OCI-LY7 (cell line): ENCODE measurements around the gene CNNM2. TPM values are rescaled to one million over a fixed set of nuclear protein-coding genes. Genes with fewer than 3 reads are reported as not detected.
"Not testable (repeated sequence)": the region's sequence is repeated elsewhere in the genome, so short reads cannot be mapped to it uniquely, and the experiment has no call there.

Experiments used
- BruUV-seq: library from RNA; stranded (reverse); fragments of 400-500 nt; replicated peaks from 2 replicates; lab custom pipeline; 2021; lab: Mats Ljungman, UMichigan
- CTCF ChIA-PET: fragments of 300-600 bp; sonication (Branson Sonifier 250); formaldehyde crosslinking; loops from one replicate; lab custom pipeline; 2022; ENCODE audit warnings: antibody characterized with exemption; ENCODE audit not compliant: unreplicated experiment; lab: Charles Lee
- POLR2A ChIA-PET: fragments of 300-600 bp; sonication (Branson Sonifier 250); formaldehyde crosslinking; loops from one replicate; lab custom pipeline; 2022; ENCODE audit warnings: antibody characterized with exemption; lab: Charles Lee
- DNase-seq: peaks from one replicate; pipeline ENCODE4 v3.0.0-alpha.2; 2015; ENCODE audit warnings: low spot score
- H2AFZ ChIP-seq: fragments of 200-600 bp; sonication (generic), shearing (Covaris generic); 2 replicates; pipeline ENCODE4 v1.6.1; 2014; ENCODE audit warnings: mild to moderate bottlenecking, antibody characterized with exemption, low read length, moderate library complexity
- H3K27ac ChIP-seq: fragments of 200-600 bp; sonication (generic); 2 replicates; pipeline ENCODE4 v1.5.1; 2014; ENCODE audit warnings: mixed run types, low read depth, mild to moderate bottlenecking, moderate library complexity, low read length, inconsistent platforms; ENCODE audit not compliant: poor library complexity, severe bottlenecking
- H3K36me3 ChIP-seq: fragments of 200-600 bp; sonication (generic); 2 replicates; pipeline ENCODE4 v1.6.1; 2014; ENCODE audit warnings: mild to moderate bottlenecking, antibody characterized with exemption, low read length, moderate library complexity, mixed read lengths; ENCODE audit not compliant: insufficient read depth
- H3K4me1 ChIP-seq: fragments of 200-600 bp; sonication (generic); 2 replicates; pipeline ENCODE4 v1.5.1; 2014; ENCODE audit warnings: mild to moderate bottlenecking, low read length; ENCODE audit not compliant: insufficient read depth, poor library complexity, severe bottlenecking
- H3K4me2 ChIP-seq: fragments of 200-600 bp; sonication (generic); 2 replicates; pipeline ENCODE4 v1.6.1; 2014; ENCODE audit warnings: mild to moderate bottlenecking, low read length
- H3K4me3 ChIP-seq: fragments of 200-600 bp; sonication (generic); 2 replicates; pipeline ENCODE4 v1.5.1; 2014; ENCODE audit warnings: mild to moderate bottlenecking, low read depth, low read length; ENCODE audit not compliant: poor library complexity, severe bottlenecking
- H3K79me2 ChIP-seq: fragments of 200-600 bp; sonication (generic); 2 replicates; pipeline ENCODE4 v1.6.1; 2016; ENCODE audit warnings: low read depth, mild to moderate bottlenecking, low read length, moderate library complexity, mixed read lengths; ENCODE audit not compliant: insufficient read depth
- H3K9me2 ChIP-seq: fragments of 200-600 bp; sonication (generic); 2 replicates; pipeline ENCODE4 v1.6.1; 2016; ENCODE audit warnings: mild to moderate bottlenecking, low read length, mixed read lengths; ENCODE audit not compliant: insufficient read depth
- H3K9me3 ChIP-seq: fragments of 200-600 bp; sonication (generic); 2 replicates; pipeline ENCODE4 v1.6.1; 2014; ENCODE audit warnings: mild to moderate bottlenecking, mixed run types, low read length, mixed read lengths
- H4K20me1 ChIP-seq: fragments of 200-600 bp; sonication (generic); 2 replicates; pipeline ENCODE4 v1.6.1; 2014; ENCODE audit warnings: mild to moderate bottlenecking, antibody characterized with exemption, low read length, moderate library complexity, mixed read lengths; ENCODE audit not compliant: insufficient read depth
- EZH2phosphoT487 ChIP-seq: fragments of 200-600 bp; sonication (generic); IDR thresholded peaks from 2 replicates; pipeline ENCODE4 v1.6.1; 2018; ENCODE audit warnings: low read depth, borderline replicate concordance, mild to moderate bottlenecking, mixed run types, antibody characterized with exemption, low read length, moderate library complexity, mixed read lengths
- intact Hi-C: fragments of 100-400 bp; cut with micrococcal nuclease; formaldehyde crosslinking; loops from one replicate; pipeline ENCODE4 v1.10.0; 2022; ENCODE audit not compliant: unreplicated experiment
- total RNA-seq, 2 experiments: library from RNA; depleted of rRNA in 1 of 2; stranded (reverse); fragments of >200 nt in 1 of 2; shearing (Covaris generic) in 1 of 2; gene quantifications; 2 replicates each; pipeline ENCODE4 v1.2.3, GENCODE V29; 2014 to 2022
- TF ChIP-seq, protein P1 (sequence below): fragments of 200-600 bp; sonication (generic); conservative IDR thresholded peaks from 2 replicates; pipeline ENCODE4 v1.5.1; 2014; ENCODE audit warnings: mild to moderate bottlenecking, antibody characterized with exemption, low read length, moderate library complexity, mixed read lengths

CNNM2 gene
- total RNA-seq, 2 experiments from 2014 or later = 6.6 to 7.2 TPM

DNA sequence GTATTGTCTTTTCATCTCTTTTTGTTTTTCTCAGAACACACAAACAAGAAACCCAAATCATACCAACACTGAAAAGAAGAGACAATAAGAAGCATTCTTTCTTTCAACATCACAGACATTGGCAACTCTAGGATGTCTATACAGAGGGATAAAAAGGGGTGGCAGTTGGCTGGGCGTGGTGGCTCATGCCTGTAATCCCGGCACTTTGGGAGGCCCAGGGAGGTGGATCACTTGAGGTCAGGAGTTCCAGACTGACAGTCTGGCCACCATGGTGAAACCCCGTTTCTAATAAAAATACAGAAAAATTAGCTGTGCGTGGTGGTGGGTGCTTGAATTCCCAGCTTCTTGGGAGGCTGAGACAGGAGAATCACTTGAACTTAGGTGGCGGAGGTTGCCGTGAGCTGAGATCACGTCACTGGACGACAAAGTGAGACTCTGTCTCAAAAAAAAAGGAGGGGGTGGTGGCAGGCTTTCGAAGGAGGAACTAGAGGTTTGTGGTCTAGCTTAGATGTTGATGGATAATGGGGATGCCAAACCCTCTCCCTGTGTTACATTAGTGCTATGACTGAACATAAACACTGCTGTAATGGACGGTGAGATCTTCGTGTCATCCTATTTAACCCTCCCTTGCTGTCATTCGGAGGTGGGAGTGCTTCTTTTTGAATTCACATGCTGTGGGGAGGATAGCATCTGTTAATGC is 9.4 kb downstream of the CNNM2 start:
- no peak for DNase-seq
- H3K9me3 ChIP-seq = no peaks in the 10 kb centered on the region
- no peak overlapping the region for H3K4me2 ChIP-seq
- no peaks in the 10 kb centered on the region for H3K4me1 ChIP-seq
- H3K9me2 ChIP-seq = no peaks in the 10 kb centered on the region
- intact Hi-C loops = no loop called here
- BruUV-seq = no TSS peak
- H4K20me1 ChIP-seq = no peaks in the 10 kb centered on the region
- TF ChIP-seq EZH2phosphoT487 = no peak
- TF ChIP-seq, protein P1, sequence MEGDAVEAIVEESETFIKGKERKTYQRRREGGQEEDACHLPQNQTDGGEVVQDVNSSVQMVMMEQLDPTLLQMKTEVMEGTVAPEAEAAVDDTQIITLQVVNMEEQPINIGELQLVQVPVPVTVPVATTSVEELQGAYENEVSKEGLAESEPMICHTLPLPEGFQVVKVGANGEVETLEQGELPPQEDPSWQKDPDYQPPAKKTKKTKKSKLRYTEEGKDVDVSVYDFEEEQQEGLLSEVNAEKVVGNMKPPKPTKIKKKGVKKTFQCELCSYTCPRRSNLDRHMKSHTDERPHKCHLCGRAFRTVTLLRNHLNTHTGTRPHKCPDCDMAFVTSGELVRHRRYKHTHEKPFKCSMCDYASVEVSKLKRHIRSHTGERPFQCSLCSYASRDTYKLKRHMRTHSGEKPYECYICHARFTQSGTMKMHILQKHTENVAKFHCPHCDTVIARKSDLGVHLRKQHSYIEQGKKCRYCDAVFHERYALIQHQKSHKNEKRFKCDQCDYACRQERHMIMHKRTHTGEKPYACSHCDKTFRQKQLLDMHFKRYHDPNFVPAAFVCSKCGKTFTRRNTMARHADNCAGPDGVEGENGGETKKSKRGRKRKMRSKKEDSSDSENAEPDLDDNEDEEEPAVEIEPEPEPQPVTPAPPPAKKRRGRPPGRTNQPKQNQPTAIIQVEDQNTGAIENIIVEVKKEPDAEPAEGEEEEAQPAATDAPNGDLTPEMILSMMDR = no peak
- no peak overlapping the region for H3K27ac ChIP-seq
- ChIA-PET POLR2A (no interaction called here), CTCF (no interaction called here)
- no peak overlapping the region for H2AFZ ChIP-seq
- no peaks in the 10 kb centered on the region for H3K36me3 ChIP-seq
- no peaks in the 10 kb centered on the region for H3K79me2 ChIP-seq
- H3K4me3 ChIP-seq = no peak overlapping the region

DNA sequence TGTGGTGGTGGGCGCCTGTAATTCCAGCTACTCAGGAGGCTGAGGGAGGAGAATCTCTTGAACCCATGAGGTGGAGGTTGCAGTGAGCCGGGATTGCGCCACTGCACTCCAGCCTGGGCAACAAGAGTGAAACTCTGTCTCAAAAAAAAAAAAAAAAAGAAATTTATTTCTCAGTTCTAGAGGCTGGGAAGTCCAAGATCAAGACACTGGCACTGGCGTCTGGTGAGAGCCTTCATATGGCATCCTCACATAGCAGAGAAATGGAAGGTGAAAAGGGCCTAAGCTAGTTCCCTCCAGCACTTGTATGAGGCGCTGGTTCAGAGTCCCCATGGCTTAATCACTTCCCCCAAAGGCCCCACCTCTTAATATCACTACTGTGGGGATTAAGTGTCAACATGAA is 10.3 kb downstream of the CNNM2 start:
- H3K36me3 ChIP-seq, H3K9me3 ChIP-seq, H4K20me1 ChIP-seq, H3K9me2 ChIP-seq, H3K4me2 ChIP-seq, BruUV-seq, H3K27ac ChIP-seq, H3K4me1 ChIP-seq, CTCF ChIA-PET, H2AFZ ChIP-seq, H3K79me2 ChIP-seq, intact Hi-C loops, POLR2A ChIA-PET, H3K4me3 ChIP-seq, DNase-seq: not testable (repeated sequence)

DNA sequence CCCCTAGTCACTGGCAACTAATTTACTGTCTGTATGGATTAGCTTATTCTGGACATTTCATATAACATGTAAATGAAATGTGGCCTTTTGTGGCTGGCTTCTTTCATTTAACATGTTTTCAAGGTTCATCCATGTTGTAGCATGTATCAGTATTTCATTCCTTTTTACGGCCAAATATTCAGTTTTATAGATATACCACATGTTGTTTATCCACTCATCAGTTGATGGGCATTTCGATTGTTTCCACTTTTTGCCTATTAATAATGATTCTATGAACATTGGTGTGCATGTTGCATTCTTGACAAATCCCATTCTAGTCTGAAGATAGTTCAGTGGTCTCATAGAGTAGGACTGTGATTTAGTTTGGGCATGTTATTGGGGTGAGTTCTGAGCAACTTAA is 12.6 kb downstream of the CNNM2 start:
- ChIA-PET CTCF (no interaction called here), POLR2A (interaction anchor here (0.6 kb wide), 1 partner anchor 1517 kb away, joined by 3 read pairs; no protein-coding TSS in a partner anchor)
- Histone ChIP-seq H3K9me2 (no peaks in the 10 kb centered on the region), H3K9me3 (no peaks in the 10 kb centered on the region), H3K36me3 (no peaks in the 10 kb centered on the region), H3K4me3 (no peak overlapping the region), H2AFZ (no peak overlapping the region), H4K20me1 (no peaks in the 10 kb centered on the region), H3K27ac (no peak overlapping the region), H3K4me2 (no peak overlapping the region), H3K4me1 (no peaks in the 10 kb centered on the region), H3K79me2 (no peaks in the 10 kb centered on the region)
- no peak for TF ChIP-seq EZH2phosphoT487
- TF ChIP-seq, protein P1 = no peak
- intact Hi-C loops = loop anchor here (5.0 kb wide), 1 partner anchor 117 kb away; no protein-coding TSS in a partner anchor
- no peak for DNase-seq
- BruUV-seq = no TSS peak
